GM21528 (cell line): Measurements from ENCODE around the gene MON2.
"Not testable (repeated sequence)": the region's sequence is repeated elsewhere in the genome, so short reads cannot be mapped to it uniquely, and the experiment has no call there.

ENCODE experiments used
- ATAC-seq: cut with Tn5 transposase; IDR thresholded peaks from one replicate; pipeline ENCODE4 v1.9.1; 2021; ENCODE audit warnings: mild to moderate bottlenecking, moderate library complexity; ENCODE audit not compliant: unreplicated experiment, low FRiP score

The MON2 gene, protein sequence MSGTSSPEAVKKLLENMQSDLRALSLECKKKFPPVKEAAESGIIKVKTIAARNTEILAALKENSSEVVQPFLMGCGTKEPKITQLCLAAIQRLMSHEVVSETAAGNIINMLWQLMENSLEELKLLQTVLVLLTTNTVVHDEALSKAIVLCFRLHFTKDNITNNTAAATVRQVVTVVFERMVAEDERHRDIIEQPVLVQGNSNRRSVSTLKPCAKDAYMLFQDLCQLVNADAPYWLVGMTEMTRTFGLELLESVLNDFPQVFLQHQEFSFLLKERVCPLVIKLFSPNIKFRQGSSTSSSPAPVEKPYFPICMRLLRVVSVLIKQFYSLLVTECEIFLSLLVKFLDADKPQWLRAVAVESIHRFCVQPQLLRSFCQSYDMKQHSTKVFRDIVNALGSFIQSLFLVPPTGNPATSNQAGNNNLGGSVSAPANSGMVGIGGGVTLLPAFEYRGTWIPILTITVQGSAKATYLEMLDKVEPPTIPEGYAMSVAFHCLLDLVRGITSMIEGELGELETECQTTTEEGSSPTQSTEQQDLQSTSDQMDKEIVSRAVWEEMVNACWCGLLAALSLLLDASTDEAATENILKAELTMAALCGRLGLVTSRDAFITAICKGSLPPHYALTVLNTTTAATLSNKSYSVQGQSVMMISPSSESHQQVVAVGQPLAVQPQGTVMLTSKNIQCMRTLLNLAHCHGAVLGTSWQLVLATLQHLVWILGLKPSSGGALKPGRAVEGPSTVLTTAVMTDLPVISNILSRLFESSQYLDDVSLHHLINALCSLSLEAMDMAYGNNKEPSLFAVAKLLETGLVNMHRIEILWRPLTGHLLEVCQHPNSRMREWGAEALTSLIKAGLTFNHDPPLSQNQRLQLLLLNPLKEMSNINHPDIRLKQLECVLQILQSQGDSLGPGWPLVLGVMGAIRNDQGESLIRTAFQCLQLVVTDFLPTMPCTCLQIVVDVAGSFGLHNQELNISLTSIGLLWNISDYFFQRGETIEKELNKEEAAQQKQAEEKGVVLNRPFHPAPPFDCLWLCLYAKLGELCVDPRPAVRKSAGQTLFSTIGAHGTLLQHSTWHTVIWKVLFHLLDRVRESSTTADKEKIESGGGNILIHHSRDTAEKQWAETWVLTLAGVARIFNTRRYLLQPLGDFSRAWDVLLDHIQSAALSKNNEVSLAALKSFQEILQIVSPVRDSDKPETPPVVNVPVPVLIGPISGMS (N-terminal part only)

GRCh38 chr12:62466594-62467491, at the start of gene MON2:
TSS of gene MON2 (plus strand) at chr12:62466826. CDS start at chr12:62467208, 382 bp downstream.
- ATAC-seq, result peak; percentile 98

- ATAC-seq, result no peak
These were observed 40.5 kb upstream of the MON2 start for GRCh38 chr12:62426089-62426488.

DNA sequence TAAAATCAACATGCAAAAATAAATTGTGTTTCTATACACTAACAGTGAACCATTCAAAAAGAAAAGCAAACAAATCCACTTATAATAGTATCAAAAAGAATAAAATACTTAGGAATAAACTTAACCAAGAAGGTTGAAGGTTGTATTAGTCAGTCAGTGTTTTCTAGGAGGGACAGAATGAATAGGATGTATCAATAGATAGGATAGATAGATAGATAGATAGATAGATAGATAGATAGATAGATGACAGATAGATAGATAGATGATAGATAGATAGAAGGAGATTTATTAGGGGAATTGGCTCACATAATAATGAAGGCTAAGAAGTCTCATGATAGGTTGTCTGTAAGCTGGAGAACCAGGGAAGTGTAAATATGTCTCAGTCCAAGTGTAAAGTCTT, 37.2 kb upstream of the MON2 start:
- no peak for ATAC-seq

DNA sequence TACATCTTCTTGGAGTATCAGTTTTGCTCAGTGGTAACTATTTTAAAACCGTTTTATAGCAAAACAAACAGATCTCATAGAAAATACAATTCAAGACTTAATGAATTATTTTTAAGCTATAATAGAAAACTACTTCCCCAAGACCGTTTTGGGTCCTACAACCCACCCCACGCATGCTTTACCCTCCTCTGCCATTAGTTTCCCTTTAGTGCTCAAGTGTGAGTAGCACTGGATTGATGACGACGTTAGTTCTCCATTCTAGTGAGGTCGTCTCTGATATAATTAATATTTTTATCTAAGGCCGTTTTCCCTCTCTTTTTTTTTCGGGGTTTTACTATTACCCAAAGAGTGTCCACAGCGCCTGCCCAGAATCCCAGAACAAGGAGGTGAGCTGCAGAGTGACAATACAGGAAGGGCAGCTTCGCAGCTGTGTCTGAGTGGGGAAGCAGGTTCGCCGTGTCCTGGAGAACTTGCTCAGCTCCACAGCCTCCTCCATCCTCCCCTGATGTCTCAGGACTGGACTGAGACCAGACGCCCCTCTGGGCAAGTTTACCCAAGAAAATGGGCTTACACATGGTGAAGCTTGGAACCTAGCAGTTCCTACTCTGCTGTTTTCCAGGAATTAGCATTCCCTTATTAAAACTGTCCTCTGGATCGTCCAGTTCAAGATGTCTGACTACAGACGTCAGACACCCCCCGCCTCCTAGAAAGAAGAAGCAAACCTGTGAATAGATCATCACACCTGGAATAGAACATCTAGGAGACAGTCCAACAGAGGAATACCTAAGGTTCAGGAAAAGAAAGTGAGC, 31.9 kb upstream of the MON2 start:
- no peak for ATAC-seq

DNA sequence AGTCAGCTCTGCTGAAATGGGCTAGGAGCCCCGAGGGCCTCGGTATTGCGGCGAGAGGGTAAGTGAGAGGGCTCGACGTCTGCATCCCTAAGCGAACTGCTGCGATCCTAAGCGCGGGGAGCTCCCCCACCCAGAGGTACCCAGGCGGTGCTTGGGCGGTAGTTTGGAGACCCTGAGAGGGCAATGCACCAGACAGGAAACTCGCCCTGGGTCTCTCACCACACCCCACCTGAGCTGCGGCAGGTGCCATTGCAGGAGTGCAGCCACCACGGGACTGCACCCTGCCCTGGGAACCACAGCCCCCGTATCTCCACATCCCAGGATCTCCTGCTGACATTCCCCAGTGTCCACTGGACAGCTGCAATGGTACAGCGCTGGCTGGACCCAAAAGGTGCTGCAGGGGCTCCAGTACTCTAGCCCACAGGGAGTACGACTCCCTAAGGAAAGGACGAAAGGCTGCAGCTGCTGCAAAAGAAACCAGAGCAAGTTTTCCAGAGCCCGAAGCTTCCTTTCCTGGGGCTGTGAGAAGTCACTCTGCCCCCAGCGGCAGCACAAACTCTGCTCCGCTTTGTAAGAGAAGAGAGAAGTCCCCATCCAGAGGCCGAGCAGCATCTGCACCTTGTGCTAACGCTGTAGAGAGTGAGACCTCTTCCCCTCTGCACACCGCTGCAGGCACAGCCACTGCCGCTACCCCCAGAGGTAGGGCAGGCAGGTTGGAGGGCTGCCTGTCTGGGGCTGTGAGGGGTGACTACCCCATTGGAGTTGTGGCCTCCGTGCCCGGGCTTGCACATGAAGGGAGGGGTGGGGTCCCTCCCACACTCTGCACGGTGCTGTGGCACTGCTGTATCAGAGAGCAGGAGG, 31.1 kb upstream of the MON2 start:
- ATAC-seq, result peak; percentile 83

GRCh38 chr12:62436164-62436503, 30.5 kb upstream of the MON2 start:
- no peak for ATAC-seq

GRCh38 chr12:62438098-62438692, 28.4 kb upstream of the MON2 start:
- ATAC-seq, result no peak

GRCh38 chr12:62446754-62447452, 19.7 kb upstream of the MON2 start:
- ATAC-seq, result no peak

DNA sequence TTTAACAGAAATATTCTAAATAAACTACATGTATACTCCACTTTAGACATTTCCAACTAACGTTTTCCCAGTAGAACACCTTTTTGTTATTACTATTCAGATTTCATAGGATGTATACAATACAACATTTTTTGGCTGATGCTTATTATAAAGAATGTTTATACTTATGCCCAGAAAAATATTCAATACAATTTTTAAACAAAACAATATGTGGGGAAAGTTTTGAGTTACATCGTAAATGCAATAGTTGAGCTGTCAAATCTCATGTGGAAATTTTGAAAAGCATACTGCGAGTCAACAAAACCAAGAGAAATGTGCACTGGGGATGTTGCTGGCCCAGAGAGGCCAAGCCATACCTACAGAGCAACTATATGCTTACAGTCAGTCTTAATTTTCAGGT, 18.2 kb upstream of the MON2 start:
- ATAC-seq, result no peak

- ATAC-seq, result not testable (repeated sequence)
These were observed 11.2 kb upstream of the MON2 start for GRCh38 chr12:62455429-62455828.

GRCh38 chr12:62458626-62459025, 8.0 kb upstream of the MON2 start:
- ATAC-seq, result no peak

DNA sequence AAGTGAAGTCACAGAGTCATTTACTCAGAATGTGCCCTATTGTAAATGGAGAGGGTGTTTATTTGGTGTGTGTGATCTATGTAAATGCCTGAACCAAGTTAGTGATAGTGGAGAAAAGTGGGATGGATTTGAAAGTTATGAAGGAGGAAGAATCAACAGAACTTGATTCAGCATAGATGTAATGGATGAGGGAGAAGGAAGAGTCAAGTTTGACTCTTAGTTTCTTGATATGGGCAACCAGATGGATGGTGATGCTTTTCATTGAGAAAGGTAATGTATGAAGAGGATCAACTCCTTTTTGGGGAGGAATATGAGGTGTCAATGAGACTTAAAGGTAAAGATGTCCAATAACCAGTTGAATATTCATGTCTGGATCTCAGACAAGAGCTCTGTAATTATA, 6.7 kb upstream of the MON2 start:
- no peak for ATAC-seq

GRCh38 chr12:62461171-62461837, 5.3 kb upstream of the MON2 start:
- ATAC-seq, result not testable (repeated sequence)

GRCh38 chr12:62463252-62463651, 3.4 kb upstream of the MON2 start:
- not testable (repeated sequence) for ATAC-seq

DNA sequence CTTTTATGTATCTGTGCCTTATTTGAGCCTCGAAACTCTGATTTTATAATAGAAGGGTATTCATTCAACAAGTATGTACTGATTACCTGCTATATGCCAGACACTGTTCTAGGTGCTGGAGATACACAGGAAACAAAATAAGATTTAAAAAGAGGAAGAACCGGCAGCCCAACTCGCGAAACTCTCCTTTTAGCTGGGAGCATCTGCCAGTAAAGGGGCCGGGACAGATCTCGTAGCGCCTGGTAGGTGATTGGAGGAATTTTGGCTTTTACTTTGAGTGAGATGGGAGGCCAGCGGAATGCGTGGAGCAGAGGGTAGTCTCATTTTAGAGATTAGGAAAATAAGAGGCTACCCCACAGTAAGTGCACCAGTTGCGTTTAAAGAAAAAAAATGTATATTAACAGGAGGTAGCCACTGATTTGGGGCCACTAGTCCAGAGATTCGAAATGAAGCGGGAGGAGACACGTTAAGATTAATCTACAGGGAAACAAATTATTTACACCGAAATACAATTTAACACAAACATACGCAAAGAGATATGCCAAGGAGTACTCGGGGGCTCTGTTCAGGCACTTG, 520 bp upstream of the MON2 start:
- peak; percentile 49 for ATAC-seq

DNA sequence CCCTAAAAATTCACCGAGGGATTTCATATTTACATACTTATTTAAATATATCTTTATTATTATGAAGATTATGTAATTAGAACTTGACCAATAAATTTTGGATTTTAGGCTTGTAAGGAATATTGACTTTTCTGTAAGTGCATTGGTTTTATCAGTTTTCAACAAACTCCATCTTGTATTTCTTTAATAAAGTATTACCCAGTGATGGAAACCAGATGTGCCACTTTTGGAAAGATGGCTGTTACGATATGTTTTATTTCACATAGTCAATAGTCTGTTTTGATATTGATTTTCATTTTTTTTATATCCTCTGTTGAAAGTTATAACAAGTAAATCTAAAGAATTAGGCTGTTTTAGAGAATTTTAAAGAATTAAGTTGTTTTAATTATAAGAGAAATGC, 1.8 kb downstream of the MON2 start:
- ATAC-seq, result no peak
